ENCODE measurements around the gene MT2A. TPM values are rescaled to one million over a fixed set of nuclear protein-coding genes. Genes with fewer than 3 reads are reported as not detected.

The MT2A gene
- 8.3 and 11.2 TPM in 2 replicates for total RNA-seq

GRCh38 chr16:56608043-56608875, at the start of gene MT2A:
MT2A (plus strand) TSS chr16:56608584; CDS start chr16:56608656, 72 bp downstream.

GRCh38 chr16:56564793-56565477, 43.4 kb upstream of the MT2A start, which contains the start of gene MT4:
MT4 (plus strand) TSS chr16:56565073; CDS start chr16:56565129, 56 bp downstream.

GRCh38 chr16:56589141-56590039, 19.0 kb upstream of the MT2A start, which contains the start of gene MT3:
MT3 (plus strand) TSS chr16:56589528; CDS start chr16:56589591, 63 bp downstream.

GRCh38 chr16:56625140-56625942, 17.0 kb downstream of the MT2A start, which contains the start of gene MT1E:
MT1E (plus strand) TSS chr16:56625781; CDS start chr16:56625852, 71 bp downstream.

GRCh38 chr16:56632156-56632847, 23.9 kb downstream of the MT2A start, which contains the start of gene MT1M:
MT1M (plus strand) TSS chr16:56632659; CDS start chr16:56632732, 73 bp downstream.

GRCh38 chr16:56637814-56638750, 29.7 kb downstream of the MT2A start, which contains the start of gene MT1A:
MT1A (plus strand) TSS chr16:56638666; CDS start chr16:56638739, 73 bp downstream.

GRCh38 chr16:56651586-56651985, 43.2 kb downstream of the MT2A start, which contains the start of gene MT1B:
MT1B (plus strand) TSS chr16:56651886; CDS start chr16:56651954, 68 bp downstream.

GRCh38 chr16:56657555-56658326, 49.4 kb downstream of the MT2A start, which contains the start of gene MT1F:
MT1F (plus strand) TSS chr16:56657959; CDS start chr16:56658059, 100 bp downstream.

Other genes starting within 250 kb of the MT2A start
- gene AMFR, start 183.0 kb upstream of the MT2A start, total RNA-seq, result 283 and 317 TPM in 2 replicates
- gene NUDT21, start 157.3 kb upstream of the MT2A start, total RNA-seq, result 82.9 and 91.3 TPM in 2 replicates
- gene OGFOD1, start 157.0 kb upstream of the MT2A start, total RNA-seq, result 42.3 and 73.3 TPM in 2 replicates
- 45.8 and 55.3 TPM in 2 replicates for gene BBS2, start 88.6 kb upstream of the MT2A start, total RNA-seq
- gene MT4, start 43.5 kb upstream of the MT2A start, total RNA-seq, result not detected in 2 replicates
- not detected in 2 replicates for gene MT3, start 19.1 kb upstream of the MT2A start, total RNA-seq
- 10.4 and 25.5 TPM in 2 replicates for gene MT1E, start 17.2 kb downstream of the MT2A start, total RNA-seq
- gene MT1M, start 24.1 kb downstream of the MT2A start, total RNA-seq, result 0.43 and 0.54 TPM in 2 replicates
- 0.43 TPM in 1 of 2 replicates, not detected in the other for gene MT1A, start 30.1 kb downstream of the MT2A start, total RNA-seq
- not detected in 2 replicates for gene MT1B, start 43.3 kb downstream of the MT2A start, total RNA-seq
- gene MT1F, start 49.4 kb downstream of the MT2A start, total RNA-seq, result 0.22 and 0.34 TPM in 2 replicates
- 0.22 TPM in 1 of 2 replicates, not detected in the other for gene MT1G, start 59.5 kb downstream of the MT2A start, total RNA-seq
- not detected in 2 replicates for gene MT1H, start 61.2 kb downstream of the MT2A start, total RNA-seq
- gene MT1X, start 73.9 kb downstream of the MT2A start, total RNA-seq, result 8.6 and 8.7 TPM in 2 replicates
- gene NUP93, start 121.5 kb downstream of the MT2A start, total RNA-seq, result 51.4 and 58.7 TPM in 2 replicates